GM12878 (cell line): Measurements from ENCODE around the gene ATAD3A. TPM values are rescaled to one million over a fixed set of nuclear protein-coding genes. Genes with fewer than 3 reads are reported as not detected.
A peak's percentile ranks its signal among the peaks of the same experiment; 100 is the strongest.

ENCODE experiments used
- CBX3 ChIP-seq: fragments of 200-600 bp; sonication (generic); IDR thresholded peaks from 2 replicates; pipeline ENCODE4 v1.6.1; 2016; ENCODE audit warnings: low read depth, borderline replicate concordance
- CHD2 ChIP-seq: IDR thresholded peaks from 2 replicates; pipeline ENCODE4 v1.6.1; 2011; ENCODE audit warnings: low read depth, low read length, improper control_type of control experiment, borderline replicate concordance
- CREM ChIP-seq: IDR thresholded peaks from 2 replicates; pipeline ENCODE4 v1.6.1; 2014; ENCODE audit warnings: antibody characterized with exemption, low read depth
- DPF2 ChIP-seq: fragments of 450-650 bp; IDR thresholded peaks from 2 replicates; pipeline ENCODE4 v1.6.1; 2017; ENCODE audit warnings: mild to moderate bottlenecking
- EGR1 ChIP-seq, 2 experiments: IDR thresholded peaks; 1 replicate in 1 of 2; 2 replicates in 1 of 2; pipeline ENCODE4 v1.6.1; 2011 to 2012; ENCODE audit warnings: low read depth in 2 of 2, low read length in 2 of 2, borderline replicate concordance in 1 of 2, mild to moderate bottlenecking in 1 of 2, moderate library complexity in 1 of 2
- FOXK2 ChIP-seq: fragments of 450-650 bp; IDR thresholded peaks from 2 replicates; pipeline ENCODE4 v1.6.1; 2017; ENCODE audit warnings: mild to moderate bottlenecking, moderate library complexity
- IRF4 ChIP-seq: IDR thresholded peaks from 2 replicates; pipeline ENCODE4 v1.6.1; 2011; ENCODE audit warnings: low read depth, low read length
- POLR2A ChIP-seq: IDR thresholded peaks from 2 replicates; pipeline ENCODE4 v1.6.1; 2011; ENCODE audit warnings: low read depth, mild to moderate bottlenecking, low read length
- SRF ChIP-seq, 2 experiments: IDR thresholded peaks; 2 replicates each; pipeline ENCODE4 v1.6.1; 2011; ENCODE audit warnings: low read depth in 2 of 2, low read length in 2 of 2, mild to moderate bottlenecking in 1 of 2, moderate library complexity in 1 of 2
- TCF7 ChIP-seq: IDR thresholded peaks from 2 replicates; pipeline ENCODE4 v1.6.1; 2014; ENCODE audit warnings: antibody characterized with exemption, borderline replicate concordance
- ZNF24 ChIP-seq: fragments of 450-650 bp; IDR thresholded peaks from 2 replicates; pipeline ENCODE4 v1.6.1; 2017; ENCODE audit warnings: antibody characterized with exemption, mild to moderate bottlenecking
- ZZZ3 ChIP-seq: IDR thresholded peaks from 2 replicates; pipeline ENCODE4 v1.6.1; 2011; ENCODE audit warnings: low read depth; ENCODE audit not compliant: control insufficient read depth, insufficient read length
- polyA plus RNA-seq, 11 experiments: library from polyadenylated mRNA; depleted of rRNA in 4 of 11; unstranded in 6 of 11; stranded (reverse) in 5 of 11; fragments of >200 nt; fragmentation: Nextera tagmentation in 4 of 11; fragmentation: Illumina TruSeq in 1 of 11; extraction: Ambion mirVana in 4 of 11; extraction: Trizol in 1 of 11; gene quantifications; 1 replicate in 1 of 11; 2 replicates in 10 of 11; pipeline versions ENCODE4 v1.2.1 to v1.2.3, GENCODE V29; 2011 to 2016; ENCODE audit warnings: inconsistent platforms in 2 of 11, missing spikeins in 2 of 11, low read depth in 1 of 11
- total RNA-seq, 4 experiments: library from RNA; depleted of rRNA in 3 of 4; stranded (reverse); fragments of >200 nt in 3 of 4; fragmentation: Illumina TruSeq in 1 of 4; extraction: Trizol in 1 of 4; gene quantifications; 2 replicates each; pipeline versions ENCODE4 v1.2.1 to v1.2.3, GENCODE V29; 2013 to 2021
- TF ChIP-seq, protein P1 (sequence below): fragments of 450-650 bp; formaldehyde crosslinking; IDR thresholded peaks from 2 replicates; pipeline ENCODE4 v1.5.0; 2022; ENCODE audit warnings: mild to moderate bottlenecking, missing genetic modification characterization
- TF ChIP-seq, protein P2 (sequence below): IDR thresholded peaks from 2 replicates; pipeline ENCODE4 v1.6.1; 2012; ENCODE audit warnings: low read depth, low read length, improper control_type of control experiment
- TF ChIP-seq, protein P3 (sequence below): fragments of 450-650 bp; IDR thresholded peaks from 2 replicates; pipeline ENCODE4 v1.6.1; 2017; ENCODE audit warnings: mild to moderate bottlenecking, low read depth, inconsistent platforms; ENCODE audit not compliant: poor library complexity, severe bottlenecking
- TF ChIP-seq, protein P4 (sequence below): fragments of 450-650 bp; formaldehyde crosslinking; IDR thresholded peaks from 2 replicates; pipeline ENCODE4 v1.4.0; 2020; ENCODE audit warnings: mild to moderate bottlenecking, moderate library complexity
- TF ChIP-seq, protein P5 (sequence below): IDR thresholded peaks from 2 replicates; pipeline ENCODE4 v1.6.1; 2012; ENCODE audit warnings: low read length, inconsistent platforms

The ATAD3A gene
- total and polyA plus RNA-seq, 10 of the 15 experiments (the other 5 are each of a cell fraction or from before 2014, with no cell fraction given), result 0.05 to 93.5 (median 38.9) TPM

DNA sequence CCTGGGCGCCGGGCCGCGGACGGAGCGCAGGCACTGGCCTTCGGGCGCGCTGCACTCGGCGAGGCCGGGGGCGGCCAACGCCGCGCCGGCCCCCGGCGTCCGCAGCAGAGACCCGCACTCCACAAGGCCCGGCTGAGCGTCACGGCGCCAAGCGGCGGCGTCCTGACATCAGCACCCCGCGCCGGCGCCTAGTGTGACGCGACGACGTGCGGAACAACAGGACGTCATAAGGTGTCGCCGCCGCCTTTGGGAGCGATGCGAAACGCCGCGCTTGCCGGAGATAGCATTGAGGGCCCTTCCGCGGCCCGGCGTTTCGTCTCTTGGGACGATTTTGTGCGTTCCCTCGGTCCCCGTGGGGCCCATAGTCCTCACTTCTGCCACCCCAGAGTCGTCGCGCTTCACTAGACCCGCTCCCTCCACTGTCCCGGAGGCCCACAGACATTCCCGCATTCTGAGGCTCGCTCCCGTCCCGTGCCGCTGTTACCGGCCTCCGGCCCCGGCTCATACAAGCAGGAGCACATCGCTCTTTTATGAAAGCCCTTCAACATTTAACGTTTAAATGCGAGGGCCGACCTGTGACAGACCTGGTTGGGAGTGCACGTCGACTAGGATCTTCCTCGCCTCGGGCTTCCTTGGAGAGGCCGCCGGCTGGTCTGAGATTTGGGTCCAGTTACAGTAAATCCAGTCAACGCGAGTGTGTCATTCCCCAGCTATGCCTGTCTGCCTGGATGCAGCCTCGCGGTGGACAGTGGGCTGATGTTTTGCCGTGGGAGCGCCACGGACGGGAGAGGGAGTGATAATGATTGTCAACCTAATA lies 63.0 kb downstream of the ATAD3A start, which contains the start of gene SSU72 (continued):
- TF ChIP-seq IRF4 (0 out of 2 replicates have a peak, but pooled peaks have one; percentile 6), CREM (peak; percentile 100), POLR2A (peak; percentile 94), DPF2 (0 out of 2 replicates have a peak, but pooled peaks have one; percentile 56), FOXK2 (peak; percentile 74), SRF (IDR thresholded peaks at IDR 0.05; ENCODE audit: low read depth in 2 of 2, low read length in 2 of 2) (peak; percentile 78 to 96), TCF7 (no peak), EGR1 (IDR thresholded peaks at IDR 0.05; ENCODE audit: borderline replicate concordance in 1 of 2, low read depth in 2 of 2, low read length in 2 of 2) (peak; percentile 0 to 97; a peak in 1 of 3 replicates), CBX3 (no peak), ZNF24 (no peak), CHD2 (0 out of 2 replicates have a peak, but pooled peaks have one; percentile 60), ZZZ3 (no peak)
- TF ChIP-seq, protein P1, sequence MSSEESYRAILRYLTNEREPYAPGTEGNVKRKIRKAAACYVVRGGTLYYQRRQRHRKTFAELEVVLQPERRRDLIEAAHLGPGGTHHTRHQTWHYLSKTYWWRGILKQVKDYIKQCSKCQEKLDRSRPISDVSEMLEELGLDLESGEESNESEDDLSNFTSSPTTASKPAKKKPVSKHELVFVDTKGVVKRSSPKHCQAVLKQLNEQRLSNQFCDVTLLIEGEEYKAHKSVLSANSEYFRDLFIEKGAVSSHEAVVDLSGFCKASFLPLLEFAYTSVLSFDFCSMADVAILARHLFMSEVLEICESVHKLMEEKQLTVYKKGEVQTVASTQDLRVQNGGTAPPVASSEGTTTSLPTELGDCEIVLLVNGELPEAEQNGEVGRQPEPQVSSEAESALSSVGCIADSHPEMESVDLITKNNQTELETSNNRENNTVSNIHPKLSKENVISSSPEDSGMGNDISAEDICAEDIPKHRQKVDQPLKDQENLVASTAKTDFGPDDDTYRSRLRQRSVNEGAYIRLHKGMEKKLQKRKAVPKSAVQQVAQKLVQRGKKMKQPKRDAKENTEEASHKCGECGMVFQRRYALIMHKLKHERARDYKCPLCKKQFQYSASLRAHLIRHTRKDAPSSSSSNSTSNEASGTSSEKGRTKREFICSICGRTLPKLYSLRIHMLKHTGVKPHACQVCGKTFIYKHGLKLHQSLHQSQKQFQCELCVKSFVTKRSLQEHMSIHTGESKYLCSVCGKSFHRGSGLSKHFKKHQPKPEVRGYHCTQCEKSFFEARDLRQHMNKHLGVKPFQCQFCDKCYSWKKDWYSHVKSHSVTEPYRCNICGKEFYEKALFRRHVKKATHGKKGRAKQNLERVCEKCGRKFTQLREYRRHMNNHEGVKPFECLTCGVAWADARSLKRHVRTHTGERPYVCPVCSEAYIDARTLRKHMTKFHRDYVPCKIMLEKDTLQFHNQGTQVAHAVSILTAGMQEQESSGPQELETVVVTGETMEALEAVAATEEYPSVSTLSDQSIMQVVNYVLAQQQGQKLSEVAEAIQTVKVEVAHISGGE (CRISPR knock-in tag), result no peak
- TF ChIP-seq, protein P2, sequence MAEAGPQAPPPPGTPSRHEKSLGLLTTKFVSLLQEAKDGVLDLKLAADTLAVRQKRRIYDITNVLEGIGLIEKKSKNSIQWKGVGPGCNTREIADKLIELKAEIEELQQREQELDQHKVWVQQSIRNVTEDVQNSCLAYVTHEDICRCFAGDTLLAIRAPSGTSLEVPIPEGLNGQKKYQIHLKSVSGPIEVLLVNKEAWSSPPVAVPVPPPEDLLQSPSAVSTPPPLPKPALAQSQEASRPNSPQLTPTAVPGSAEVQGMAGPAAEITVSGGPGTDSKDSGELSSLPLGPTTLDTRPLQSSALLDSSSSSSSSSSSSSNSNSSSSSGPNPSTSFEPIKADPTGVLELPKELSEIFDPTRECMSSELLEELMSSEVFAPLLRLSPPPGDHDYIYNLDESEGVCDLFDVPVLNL, result no peak
- TF ChIP-seq, protein P3, sequence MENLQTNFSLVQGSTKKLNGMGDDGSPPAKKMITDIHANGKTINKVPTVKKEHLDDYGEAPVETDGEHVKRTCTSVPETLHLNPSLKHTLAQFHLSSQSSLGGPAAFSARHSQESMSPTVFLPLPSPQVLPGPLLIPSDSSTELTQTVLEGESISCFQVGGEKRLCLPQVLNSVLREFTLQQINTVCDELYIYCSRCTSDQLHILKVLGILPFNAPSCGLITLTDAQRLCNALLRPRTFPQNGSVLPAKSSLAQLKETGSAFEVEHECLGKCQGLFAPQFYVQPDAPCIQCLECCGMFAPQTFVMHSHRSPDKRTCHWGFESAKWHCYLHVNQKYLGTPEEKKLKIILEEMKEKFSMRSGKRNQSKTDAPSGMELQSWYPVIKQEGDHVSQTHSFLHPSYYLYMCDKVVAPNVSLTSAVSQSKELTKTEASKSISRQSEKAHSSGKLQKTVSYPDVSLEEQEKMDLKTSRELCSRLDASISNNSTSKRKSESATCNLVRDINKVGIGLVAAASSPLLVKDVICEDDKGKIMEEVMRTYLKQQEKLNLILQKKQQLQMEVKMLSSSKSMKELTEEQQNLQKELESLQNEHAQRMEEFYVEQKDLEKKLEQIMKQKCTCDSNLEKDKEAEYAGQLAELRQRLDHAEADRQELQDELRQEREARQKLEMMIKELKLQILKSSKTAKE, result no peak
- TF ChIP-seq, protein P4, sequence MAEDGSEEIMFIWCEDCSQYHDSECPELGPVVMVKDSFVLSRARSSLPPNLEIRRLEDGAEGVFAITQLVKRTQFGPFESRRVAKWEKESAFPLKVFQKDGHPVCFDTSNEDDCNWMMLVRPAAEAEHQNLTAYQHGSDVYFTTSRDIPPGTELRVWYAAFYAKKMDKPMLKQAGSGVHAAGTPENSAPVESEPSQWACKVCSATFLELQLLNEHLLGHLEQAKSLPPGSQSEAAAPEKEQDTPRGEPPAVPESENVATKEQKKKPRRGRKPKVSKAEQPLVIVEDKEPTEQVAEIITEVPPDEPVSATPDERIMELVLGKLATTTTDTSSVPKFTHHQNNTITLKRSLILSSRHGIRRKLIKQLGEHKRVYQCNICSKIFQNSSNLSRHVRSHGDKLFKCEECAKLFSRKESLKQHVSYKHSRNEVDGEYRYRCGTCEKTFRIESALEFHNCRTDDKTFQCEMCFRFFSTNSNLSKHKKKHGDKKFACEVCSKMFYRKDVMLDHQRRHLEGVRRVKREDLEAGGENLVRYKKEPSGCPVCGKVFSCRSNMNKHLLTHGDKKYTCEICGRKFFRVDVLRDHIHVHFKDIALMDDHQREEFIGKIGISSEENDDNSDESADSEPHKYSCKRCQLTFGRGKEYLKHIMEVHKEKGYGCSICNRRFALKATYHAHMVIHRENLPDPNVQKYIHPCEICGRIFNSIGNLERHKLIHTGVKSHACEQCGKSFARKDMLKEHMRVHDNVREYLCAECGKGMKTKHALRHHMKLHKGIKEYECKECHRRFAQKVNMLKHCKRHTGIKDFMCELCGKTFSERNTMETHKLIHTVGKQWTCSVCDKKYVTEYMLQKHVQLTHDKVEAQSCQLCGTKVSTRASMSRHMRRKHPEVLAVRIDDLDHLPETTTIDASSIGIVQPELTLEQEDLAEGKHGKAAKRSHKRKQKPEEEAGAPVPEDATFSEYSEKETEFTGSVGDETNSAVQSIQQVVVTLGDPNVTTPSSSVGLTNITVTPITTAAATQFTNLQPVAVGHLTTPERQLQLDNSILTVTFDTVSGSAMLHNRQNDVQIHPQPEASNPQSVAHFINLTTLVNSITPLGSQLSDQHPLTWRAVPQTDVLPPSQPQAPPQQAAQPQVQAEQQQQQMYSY (CRISPR knock-in tag), result no peak
- TF ChIP-seq, protein P5, sequence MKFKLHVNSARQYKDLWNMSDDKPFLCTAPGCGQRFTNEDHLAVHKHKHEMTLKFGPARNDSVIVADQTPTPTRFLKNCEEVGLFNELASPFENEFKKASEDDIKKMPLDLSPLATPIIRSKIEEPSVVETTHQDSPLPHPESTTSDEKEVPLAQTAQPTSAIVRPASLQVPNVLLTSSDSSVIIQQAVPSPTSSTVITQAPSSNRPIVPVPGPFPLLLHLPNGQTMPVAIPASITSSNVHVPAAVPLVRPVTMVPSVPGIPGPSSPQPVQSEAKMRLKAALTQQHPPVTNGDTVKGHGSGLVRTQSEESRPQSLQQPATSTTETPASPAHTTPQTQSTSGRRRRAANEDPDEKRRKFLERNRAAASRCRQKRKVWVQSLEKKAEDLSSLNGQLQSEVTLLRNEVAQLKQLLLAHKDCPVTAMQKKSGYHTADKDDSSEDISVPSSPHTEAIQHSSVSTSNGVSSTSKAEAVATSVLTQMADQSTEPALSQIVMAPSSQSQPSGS, result no peak
